Glomerular endothelial cell (primary cell): ENCODE measurements around the gene HOXB3. TPM values are rescaled to one million over a fixed set of nuclear protein-coding genes. Genes with fewer than 3 reads are reported as not detected.

ENCODE experiments used
- DNase-seq: peaks from one replicate; pipeline ENCODE4 v3.0.0-alpha.2; 2011; ENCODE audit warnings: low read depth, low spot score; ENCODE audit errors: extremely low read depth
- total RNA-seq: library from RNA; depleted of rRNA; stranded (reverse); fragments of >200 nt; gene quantifications from 2 replicates; pipeline ENCODE4 v1.2.3, GENCODE V29; 2015

HOXB3 gene
- total RNA-seq, 1 donor from 2014 or later = 48.0 TPM

GRCh38 chr17:48506246-48506645 lies 83.8 kb downstream of the HOXB3 start:
- DNase-seq = no peak

GRCh38 chr17:48505788-48506187 lies 84.3 kb downstream of the HOXB3 start:
- peak; percentile 71 for DNase-seq

GRCh38 chr17:48504953-48505352 lies 85.1 kb downstream of the HOXB3 start:
- DNase-seq = no peak

- no peak for DNase-seq
Measured at GRCh38 chr17:48503747-48504146, 86.3 kb downstream of the HOXB3 start.

GRCh38 chr17:48502901-48503300 lies 87.1 kb downstream of the HOXB3 start:
- DNase-seq = no peak

- DNase-seq = no peak
Measured at GRCh38 chr17:48502312-48502711, 87.7 kb downstream of the HOXB3 start.

GRCh38 chr17:48500435-48501426 lies 89.3 kb downstream of the HOXB3 start:
- no peak for DNase-seq

GRCh38 chr17:48499735-48500434 lies 90.2 kb downstream of the HOXB3 start:
- no peak for DNase-seq

GRCh38 chr17:48499248-48499647 lies 90.8 kb downstream of the HOXB3 start:
- no peak for DNase-seq

Other genes with a start within 250 kb of the HOXB3 start
- 0.58 and 0.99 TPM in 2 replicates for gene SKAP1, start 160.0 kb downstream of the HOXB3 start, total RNA-seq
- not detected in 2 replicates for gene HOXB1, start 59.2 kb downstream of the HOXB3 start, total RNA-seq
- gene HOXB2, start 45.1 kb downstream of the HOXB3 start, total RNA-seq = 16.6 and 39.7 TPM in 2 replicates
- 7.9 and 10.3 TPM in 2 replicates for gene HOXB4, start 11.9 kb downstream of the HOXB3 start, total RNA-seq
- 2.4 and 7.4 TPM in 2 replicates for gene HOXB5, start 3.5 kb upstream of the HOXB3 start, total RNA-seq
- 48.2 and 51.0 TPM in 2 replicates for gene HOXB6, start 14.7 kb upstream of the HOXB3 start, total RNA-seq
- 39.4 and 44.7 TPM in 2 replicates for gene HOXB7, start 20.8 kb upstream of the HOXB3 start, total RNA-seq
- 27.0 and 31.7 TPM in 2 replicates for gene HOXB8, start 25.1 kb upstream of the HOXB3 start, total RNA-seq
- 14.5 and 16.7 TPM in 2 replicates for gene HOXB9, start 36.1 kb upstream of the HOXB3 start, total RNA-seq
- gene PRAC1, start 132.3 kb upstream of the HOXB3 start, total RNA-seq = not detected in 2 replicates
- gene PRAC2, start 132.9 kb upstream of the HOXB3 start, total RNA-seq = not detected in 2 replicates
- not detected in 2 replicates for gene HOXB13, start 138.5 kb upstream of the HOXB3 start, total RNA-seq
- gene TTLL6, start 227.0 kb upstream of the HOXB3 start, total RNA-seq = not detected in 2 replicates
- gene CALCOCO2, start 240.8 kb upstream of the HOXB3 start, total RNA-seq = 44.4 and 55.5 TPM in 2 replicates